ENCODE measurements around the gene FERMT3.

The FERMT3 gene

DNA sequence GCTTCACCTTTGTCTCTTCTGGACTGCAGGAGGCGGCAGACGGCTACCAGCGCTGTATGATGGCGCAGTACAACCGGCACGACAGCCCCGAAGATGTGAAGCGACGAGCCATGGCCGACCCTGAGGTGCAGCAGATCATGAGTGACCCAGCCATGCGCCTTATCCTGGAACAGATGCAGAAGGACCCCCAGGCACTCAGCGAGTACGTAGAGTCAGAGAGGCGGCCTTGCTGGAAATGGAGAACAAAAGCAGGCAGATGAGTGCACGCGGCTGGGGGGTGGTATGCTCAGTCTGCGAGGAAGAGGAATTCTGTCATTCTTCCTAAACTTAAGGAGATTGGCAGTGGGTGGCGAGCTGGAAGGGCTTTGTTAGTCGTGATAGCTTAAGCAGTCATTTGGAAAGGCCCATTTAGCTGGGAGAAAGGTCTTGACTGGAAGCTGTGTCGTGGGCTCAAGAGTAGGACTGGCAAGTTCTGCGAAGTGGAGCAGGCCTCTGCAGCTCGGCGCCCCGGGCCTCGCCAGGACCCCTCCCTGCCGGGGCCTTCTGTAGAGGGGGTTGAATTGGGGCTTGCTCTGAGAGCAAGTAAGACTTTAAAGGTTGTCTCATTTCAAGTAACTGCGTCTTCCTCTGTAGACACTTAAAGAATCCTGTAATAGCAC is 3.0 kb upstream of the FERMT3 start:
- FAIRE-seq (no peak), DNase-seq (ENCODE audit: insufficient read length, low spot score) (no peak)
- TF ChIP-seq POLR2A (IDR thresholded peaks at IDR 0.05; ENCODE audit: low read depth, low read length) = no peak

DNA sequence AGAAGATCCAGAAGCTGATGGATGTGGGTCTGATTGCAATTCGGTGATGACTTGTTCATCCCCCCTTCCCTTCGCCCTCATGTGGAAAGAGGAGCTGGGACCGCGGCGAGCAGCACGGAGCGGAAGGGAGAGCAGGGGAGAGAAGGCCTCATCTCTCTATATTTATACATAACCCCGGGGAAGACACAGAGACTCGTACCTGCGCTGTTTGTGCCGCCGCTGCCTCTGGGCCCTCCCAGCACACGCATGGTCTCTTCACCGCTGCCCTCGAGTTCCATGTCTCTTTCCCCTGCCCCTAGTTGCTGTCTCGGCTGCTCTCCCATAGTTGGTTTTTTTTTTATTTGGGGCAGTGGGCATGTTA is 2.5 kb upstream of the FERMT3 start:
- FAIRE-seq (no peak), DNase-seq (ENCODE audit: insufficient read length, low spot score) (no peak)
- TF ChIP-seq POLR2A (IDR thresholded peaks at IDR 0.05; ENCODE audit: low read depth, low read length) = no peak

DNA sequence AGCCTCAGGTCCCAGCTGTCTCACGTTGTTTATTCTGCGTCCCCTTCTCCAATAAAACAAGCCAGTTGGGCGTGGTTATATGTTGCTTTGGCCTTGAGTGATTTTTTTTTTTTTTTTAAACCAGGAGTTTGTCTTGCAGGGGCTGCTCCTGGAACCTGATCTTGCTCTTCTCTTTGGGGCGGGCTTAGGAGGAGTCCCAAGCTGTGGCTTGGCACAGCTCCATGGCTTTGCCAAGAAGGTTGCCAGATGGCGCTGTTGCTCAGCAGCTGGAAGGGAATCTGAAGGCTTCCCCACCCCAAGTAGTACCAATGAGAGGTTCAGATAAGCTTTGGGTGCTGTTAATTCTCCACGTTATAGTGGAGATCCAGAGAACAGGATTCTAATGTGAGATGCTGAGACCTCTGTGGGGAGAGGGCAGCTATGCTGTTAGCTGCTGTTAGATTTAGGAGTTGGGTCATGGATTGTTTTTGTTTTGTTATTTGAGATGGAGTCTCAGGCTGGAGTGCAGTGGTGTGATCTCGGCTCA is 2.0 kb upstream of the FERMT3 start:
- FAIRE-seq (no peak), DNase-seq (ENCODE audit: insufficient read length, low spot score) (peak; percentile 88)
- no peak for TF ChIP-seq POLR2A (IDR thresholded peaks at IDR 0.05; ENCODE audit: low read depth, low read length)

DNA sequence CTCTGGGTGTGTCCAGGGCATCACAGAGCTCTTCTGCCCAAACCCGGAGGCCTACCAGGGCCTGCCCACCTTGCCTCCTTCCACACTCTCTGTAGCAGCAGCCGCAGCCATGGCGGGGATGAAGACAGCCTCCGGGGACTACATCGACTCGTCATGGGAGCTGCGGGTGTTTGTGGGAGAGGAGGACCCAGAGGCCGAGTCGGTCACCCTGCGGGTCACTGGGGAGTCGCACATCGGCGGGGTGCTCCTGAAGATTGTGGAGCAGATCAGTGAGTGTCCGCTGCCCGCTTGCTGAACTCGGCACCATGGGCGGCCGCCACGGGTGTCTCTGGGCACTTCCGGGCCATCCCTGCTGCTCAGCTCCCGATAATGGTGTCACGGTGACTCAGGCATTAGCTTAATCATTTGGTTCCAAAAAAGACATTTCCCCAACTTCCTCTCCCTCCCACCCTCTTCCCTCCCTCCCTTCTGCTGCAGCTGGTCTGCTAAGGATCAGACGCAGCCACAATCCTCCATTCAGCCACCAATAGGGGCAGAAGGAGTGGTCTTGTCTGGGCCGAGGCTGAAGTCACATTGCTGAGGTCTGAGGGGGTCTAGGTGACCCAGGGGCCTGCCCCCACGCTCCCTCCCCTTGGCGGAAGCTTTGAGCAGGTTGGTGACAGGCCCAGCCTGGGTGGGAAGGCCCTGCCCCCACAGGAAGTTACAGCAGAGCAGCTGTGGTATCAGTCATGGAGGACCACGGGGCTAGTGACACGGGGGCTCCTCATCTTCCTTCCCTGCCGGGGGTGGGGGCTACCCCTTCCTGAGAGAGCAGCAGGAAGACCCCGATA is 950 bp downstream of the FERMT3 start:
- DNase-seq (ENCODE audit: insufficient read length, low spot score) (peak; percentile 72), FAIRE-seq (no peak)
- peak; percentile 20; the same call in 1 of the 2 replicates for TF ChIP-seq POLR2A (IDR thresholded peaks at IDR 0.05; ENCODE audit: low read depth, low read length)

DNA sequence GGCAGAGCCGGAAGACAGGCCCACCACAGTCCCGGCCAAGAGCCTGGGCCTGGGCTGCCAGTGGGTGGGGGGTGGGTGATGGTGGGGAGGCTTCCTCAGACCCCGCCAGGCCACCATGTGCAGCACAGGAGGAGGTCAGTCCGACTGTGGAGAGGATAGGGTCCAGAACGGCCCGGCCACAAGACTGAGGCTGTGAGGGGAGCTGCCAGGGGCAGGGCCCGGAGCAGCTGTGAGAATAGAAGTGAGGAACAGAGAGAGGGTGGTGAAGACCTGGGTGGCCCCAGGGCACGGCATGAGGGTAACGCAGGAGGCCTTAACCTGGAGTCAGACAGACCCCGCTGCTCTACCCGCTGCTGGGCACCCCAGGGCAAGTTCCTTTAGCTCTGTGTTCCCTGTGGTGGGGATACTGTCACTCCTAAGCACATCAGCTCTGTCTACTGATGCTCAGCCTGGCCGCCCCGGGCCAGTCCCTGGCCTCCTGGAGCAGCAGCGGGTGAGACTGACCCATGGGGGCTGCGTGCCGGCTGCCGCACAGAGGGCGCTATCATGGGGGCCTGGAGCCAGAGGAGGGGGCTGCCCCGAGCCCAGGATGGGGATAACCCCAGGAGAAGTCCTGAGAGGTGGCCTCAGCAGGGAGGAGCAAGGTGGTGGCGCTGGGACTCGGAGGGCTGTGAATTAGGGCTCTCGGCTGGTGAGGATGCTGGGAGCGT is 1.7 kb downstream of the FERMT3 start:
- DNase-seq (ENCODE audit: insufficient read length, low spot score) = no peak
- no peak for FAIRE-seq
- no peak for TF ChIP-seq POLR2A (IDR thresholded peaks at IDR 0.05; ENCODE audit: low read depth, low read length)

DNA sequence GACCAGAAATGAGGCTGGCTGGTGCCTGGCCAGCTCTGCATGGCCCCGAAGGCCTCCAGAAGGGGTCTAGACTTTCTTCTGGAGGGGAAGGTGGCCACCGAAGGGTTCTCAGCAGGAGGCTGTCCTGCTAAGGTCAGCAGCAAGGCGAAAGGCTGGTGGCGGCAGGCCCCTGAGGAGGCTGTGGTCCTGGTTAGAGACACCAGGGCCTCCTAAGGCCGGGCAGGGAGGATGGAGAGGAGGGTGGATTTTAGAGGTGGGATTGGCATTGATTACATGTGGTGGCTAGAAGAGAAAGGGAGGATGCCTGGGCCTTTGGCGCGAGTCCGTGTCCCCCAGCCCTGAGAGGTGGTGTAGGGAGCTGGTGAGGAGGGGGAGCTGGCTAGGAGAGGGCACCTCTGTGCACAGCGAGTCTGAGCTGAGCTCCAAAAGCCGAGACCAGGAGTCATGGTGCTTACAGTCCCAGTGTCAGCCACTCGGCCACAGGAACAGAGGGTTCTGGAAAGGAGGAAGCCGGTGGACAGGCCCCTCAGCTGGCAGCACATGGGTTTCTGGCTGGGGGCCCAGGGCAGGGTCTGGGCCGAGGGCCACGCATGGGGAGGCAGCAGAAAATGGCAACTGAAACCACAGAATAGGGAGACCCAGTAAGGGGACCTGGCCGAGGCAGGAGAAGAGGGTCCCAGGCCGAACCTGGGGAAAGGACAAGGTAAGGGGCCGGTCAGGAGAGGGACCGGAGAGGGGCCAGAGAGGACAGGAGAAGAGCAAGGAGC is 2.5 kb downstream of the FERMT3 start:
- TF ChIP-seq POLR2A (IDR thresholded peaks at IDR 0.05; ENCODE audit: low read depth, low read length) = no peak
- DNase-seq (ENCODE audit: insufficient read length, low spot score) (no peak), FAIRE-seq (no peak)

DNA sequence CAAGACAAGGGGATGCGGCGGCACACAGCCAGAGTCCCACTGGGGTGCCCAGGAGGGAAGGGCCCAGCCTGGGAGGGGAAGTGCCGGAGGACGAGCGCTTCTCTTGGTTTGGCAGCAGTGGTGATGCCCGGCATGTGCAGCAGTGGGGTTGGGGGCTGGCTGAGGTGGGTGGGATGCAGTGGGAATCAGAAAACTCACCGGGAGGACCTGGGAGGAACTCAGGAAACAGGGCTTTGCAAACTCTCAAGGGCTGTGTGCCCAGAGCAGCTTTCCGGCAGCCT is 3.0 kb downstream of the FERMT3 start:
- no peak for FAIRE-seq
- TF ChIP-seq POLR2A (IDR thresholded peaks at IDR 0.05; ENCODE audit: low read depth, low read length) = no peak
- DNase-seq (ENCODE audit: insufficient read length, low spot score) = no peak

DNA sequence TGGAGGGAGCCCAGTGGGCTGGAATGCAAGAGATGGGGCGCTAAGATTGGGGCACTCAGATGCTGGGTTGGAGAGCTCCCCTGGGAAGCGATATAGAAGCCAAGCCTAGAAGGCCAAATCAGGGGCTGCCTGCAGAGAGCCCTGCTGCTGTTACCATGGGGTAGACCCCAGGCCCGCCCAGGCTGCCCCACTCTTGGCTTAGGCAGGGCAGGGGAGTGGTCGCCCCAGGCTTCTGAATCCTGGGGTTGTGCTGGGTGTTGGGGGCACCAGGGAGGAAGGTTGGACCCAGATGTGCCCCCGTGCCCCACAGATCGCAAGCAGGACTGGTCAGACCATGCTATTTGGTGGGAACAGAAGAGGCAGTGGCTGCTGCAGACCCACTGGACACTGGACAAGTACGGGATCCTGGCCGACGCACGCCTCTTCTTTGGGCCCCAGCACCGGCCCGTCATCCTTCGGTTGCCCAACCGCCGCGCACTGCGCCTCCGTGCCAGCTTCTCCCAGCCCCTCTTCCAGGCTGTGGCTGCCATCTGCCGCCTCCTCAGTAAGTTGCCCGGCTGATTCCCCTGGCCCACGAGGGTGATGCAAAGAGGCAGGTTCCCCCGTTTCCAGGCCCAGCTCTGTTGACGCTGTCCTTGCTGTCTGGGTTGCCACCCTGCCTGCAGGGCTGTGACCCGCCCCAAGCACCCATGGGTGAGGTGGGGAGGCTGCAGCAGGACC is 3.9 kb downstream of the FERMT3 start:
- no peak for TF ChIP-seq POLR2A (IDR thresholded peaks at IDR 0.05; ENCODE audit: low read depth, low read length)
- DNase-seq (ENCODE audit: insufficient read length, low spot score) (no peak), FAIRE-seq (no peak)

DNA sequence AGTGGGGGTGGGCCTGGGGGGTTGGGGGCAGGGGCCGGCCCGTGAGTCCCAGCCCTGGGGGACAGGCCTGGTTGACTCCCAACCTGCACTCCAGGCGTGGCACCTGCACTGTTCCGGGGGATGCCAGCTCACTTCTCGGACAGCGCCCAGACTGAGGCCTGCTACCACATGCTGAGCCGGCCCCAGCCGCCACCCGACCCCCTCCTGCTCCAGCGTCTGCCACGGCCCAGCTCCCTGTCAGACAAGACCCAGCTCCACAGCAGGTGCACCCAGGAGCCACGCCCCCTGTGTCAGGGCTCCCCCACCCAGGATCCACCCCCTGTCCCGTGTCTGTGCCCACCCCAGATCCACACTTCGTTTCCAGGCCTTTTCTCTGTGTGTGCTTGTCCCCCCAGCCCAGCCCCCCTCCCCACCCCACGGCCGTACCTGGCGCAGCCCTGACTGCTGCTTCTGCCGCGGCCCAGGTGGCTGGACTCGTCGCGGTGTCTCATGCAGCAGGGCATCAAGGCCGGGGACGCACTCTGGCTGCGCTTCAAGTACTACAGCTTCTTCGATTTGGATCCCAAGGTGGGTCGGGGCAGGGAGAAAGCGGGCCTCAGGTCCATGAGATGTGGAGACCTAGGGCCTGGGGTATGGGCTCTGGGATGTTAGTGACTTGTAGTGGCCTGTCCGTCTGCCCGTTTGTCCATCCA is 4.8 kb downstream of the FERMT3 start:
- FAIRE-seq = no peak
- TF ChIP-seq POLR2A (IDR thresholded peaks at IDR 0.05; ENCODE audit: low read depth, low read length) = no peak
- no peak for DNase-seq (ENCODE audit: insufficient read length, low spot score)

DNA sequence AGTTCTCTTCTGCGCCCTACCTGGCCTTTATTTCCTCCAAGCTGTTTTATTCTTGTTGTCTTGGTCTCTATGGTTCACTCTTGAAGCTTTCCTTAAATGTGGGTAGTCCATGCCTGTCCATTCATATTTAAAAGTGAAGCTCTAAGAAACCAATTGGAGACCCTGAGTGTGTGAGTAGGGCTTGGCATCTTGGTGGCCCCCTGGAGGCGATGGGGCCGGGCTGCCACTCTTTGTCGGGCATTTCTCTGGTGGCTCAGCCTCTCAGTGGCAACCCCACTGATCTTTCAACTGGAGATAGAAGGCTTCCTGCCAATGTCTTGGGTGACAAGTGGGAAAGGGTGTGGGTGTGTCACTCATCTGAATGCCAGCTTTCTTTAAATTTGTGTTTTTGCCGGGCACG is 10.4 kb downstream of the FERMT3 start:
- FAIRE-seq (no peak), DNase-seq (ENCODE audit: insufficient read length, low spot score) (no peak)
- no peak for TF ChIP-seq POLR2A (IDR thresholded peaks at IDR 0.05; ENCODE audit: low read depth, low read length)

DNA sequence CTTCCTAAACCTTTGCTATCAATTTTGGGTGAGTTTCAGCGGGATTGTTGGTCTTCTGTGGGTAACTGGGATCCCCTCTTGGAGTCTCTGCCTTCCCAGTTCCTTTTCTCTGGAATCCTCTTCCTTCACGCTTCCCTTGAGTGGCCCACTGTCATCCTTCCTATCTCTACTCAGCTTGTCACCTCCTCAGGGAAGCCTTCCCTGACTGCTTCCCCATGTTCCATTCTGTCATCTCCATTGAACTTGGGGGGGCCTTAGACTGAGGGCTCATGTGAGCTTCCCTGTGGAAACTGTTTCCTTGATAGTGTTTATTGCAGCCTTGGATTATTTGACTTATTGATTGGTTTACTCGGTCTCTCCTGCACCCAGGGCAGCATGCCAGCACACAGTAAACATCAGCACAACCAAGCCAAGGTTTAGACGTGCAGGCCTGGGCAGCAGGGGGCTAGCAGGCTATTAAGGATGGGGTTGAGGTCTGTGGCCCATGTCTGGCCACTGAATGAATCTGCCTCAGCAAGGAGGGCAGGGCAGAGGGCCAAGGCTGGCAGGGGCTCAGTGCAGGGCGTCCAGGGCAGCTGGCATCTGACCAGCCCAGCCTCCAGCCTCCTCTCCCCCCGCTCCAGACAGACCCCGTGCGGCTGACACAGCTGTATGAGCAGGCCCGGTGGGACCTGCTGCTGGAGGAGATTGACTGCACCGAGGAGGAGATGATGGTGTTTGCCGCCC is 12.3 kb downstream of the FERMT3 start:
- no peak for TF ChIP-seq POLR2A (IDR thresholded peaks at IDR 0.05; ENCODE audit: low read depth, low read length)
- DNase-seq (ENCODE audit: insufficient read length, low spot score) (no peak), FAIRE-seq (no peak)

DNA sequence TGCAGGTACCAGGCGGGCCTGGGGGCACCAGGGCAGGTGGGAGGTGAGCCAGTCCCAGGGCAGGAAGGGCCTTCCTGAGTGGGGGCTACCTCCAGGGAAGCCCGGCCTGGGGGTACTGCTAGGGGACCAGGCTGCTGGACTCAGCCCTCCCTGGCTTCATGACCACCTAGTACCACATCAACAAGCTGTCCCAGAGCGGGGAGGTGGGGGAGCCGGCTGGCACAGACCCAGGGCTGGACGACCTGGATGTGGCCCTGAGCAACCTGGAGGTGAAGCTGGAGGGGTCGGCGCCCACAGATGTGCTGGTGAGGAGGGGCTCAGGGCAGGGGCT is 12.8 kb downstream of the FERMT3 start:
- FAIRE-seq (no peak), DNase-seq (ENCODE audit: insufficient read length, low spot score) (no peak)
- TF ChIP-seq POLR2A (IDR thresholded peaks at IDR 0.05; ENCODE audit: low read depth, low read length) = no peak
